Prostate gland (tissue), 2 donors: ENCODE measurements around the gene SH2D3C. TPM values are rescaled to one million over a fixed set of nuclear protein-coding genes. Genes with fewer than 3 reads are reported as not detected.
A peak's percentile ranks its signal among the peaks of the same experiment; 100 is the strongest.

Experiments
- DNase-seq: peaks from one replicate; pipeline ENCODE4 v3.0.0-alpha.2; 2019; ENCODE audit warnings: low spot score
- H3K27ac ChIP-seq, 2 donors: fragments of 200-600 bp; sonication (generic); 2 replicates each; pipeline ENCODE4 v1.5.1; 2017 to 2019
- H3K27me3 ChIP-seq: fragments of 200-600 bp; sonication (generic); replicated peaks from 2 replicates; pipeline ENCODE4 v1.5.1; 2019; ENCODE audit not compliant: insufficient read depth
- H3K36me3 ChIP-seq, 2 donors: fragments of 200-600 bp; sonication (generic); 1 replicate in 1 of 2; 2 replicates in 1 of 2; pipeline versions ENCODE4 v1.5.1 to v1.8.1; 2017 to 2019
- H3K4me1 ChIP-seq: fragments of 200-600 bp; sonication (generic); replicated peaks from 2 replicates; pipeline ENCODE4 v1.5.1; 2019
- H3K4me3 ChIP-seq, 2 donors: fragments of 200-600 bp; sonication (generic); 2 replicates each; pipeline ENCODE4 v1.5.1; 2017 to 2019
- H3K9me3 ChIP-seq: fragments of 200-600 bp; sonication (generic); 2 replicates; pipeline ENCODE4 v1.5.1; 2017
- POLR2A ChIP-seq: fragments of 450-650 bp; IDR thresholded peaks from one replicate; pipeline ENCODE4 v1.6.1; 2016; ENCODE audit warnings: antibody characterized with exemption, mild to moderate bottlenecking
- POLR2AphosphoS5 ChIP-seq: sonication (generic); formaldehyde crosslinking; IDR thresholded peaks from one replicate; pipeline ENCODE4 v1.6.1; 2017; ENCODE audit warnings: antibody characterized with exemption
- WGBS: methylation state at CpG from one replicate; pipeline ENCODE4 v1.1.5; 2018; 5-methylcytosine and 5-hydroxymethylcytosine counted together
- intact Hi-C: fragments of 100-400 bp; cut with DNase I; formaldehyde crosslinking; loops from one replicate; pipeline ENCODE4 v1.14.2; 2022
- total RNA-seq, 2 donors: library from RNA; depleted of rRNA; stranded (reverse); fragments of >200 nt; gene quantifications; one replicate each; pipeline ENCODE4 v1.1.0, GENCODE V29; 2016
- TF ChIP-seq, protein P1 (sequence below), 4 experiments: fragments of 200-600 bp in 2 of 4; fragments of 450-650 bp in 2 of 4; sonication (generic) in 2 of 4; IDR thresholded peaks; 1 replicate in 3 of 4; 2 replicates in 1 of 4; pipeline ENCODE4 v1.5.1; 2016 to 2019; ENCODE audit warnings: antibody characterized with exemption in 4 of 4, mild to moderate bottlenecking in 2 of 4, moderate library complexity in 2 of 4

Gene SH2D3C
- total RNA-seq, 2 donors from 2014 or later, result 5.5 to 11.4 TPM

DNA sequence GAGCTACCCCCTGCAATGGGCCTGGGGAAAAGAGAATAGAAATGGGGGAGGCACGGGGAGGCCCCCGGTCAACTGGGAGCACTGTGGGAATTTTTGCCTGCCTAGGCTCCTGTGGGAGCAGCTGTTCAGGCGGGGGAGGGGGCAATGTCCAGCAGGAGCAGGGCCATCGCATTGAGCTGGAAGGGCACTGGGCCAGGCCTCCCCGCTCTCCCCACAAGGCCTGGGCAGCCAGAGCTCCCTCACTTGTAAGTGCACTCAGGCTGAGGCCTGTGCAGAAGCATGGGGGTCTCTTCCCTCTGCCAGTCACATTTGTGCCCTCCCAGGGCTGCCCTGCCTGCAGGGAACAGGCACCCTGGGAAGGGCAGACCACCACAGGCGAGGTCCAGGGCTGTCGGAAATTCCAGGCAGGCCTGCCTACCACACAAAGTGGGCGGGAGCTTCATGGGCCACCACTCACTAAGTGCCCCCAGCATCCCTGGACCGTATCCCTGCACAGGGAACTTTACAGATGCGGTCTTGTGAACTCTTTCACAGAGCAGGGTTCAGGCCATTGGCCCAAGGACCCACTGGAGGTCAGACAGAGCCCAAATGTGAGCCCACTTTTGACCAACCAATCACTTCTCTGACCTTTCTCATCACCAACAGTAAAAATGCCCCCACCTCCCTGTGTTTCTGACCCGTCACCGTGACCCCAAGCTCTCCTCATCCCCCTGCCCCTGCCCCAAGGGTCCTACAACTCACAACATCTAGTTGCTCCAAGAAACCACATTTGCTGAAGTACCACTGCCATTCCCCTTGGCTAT is 72.7 kb downstream of the SH2D3C start:
- DNase-seq, result no peak
- Histone ChIP-seq H3K27ac (no peak overlapping the region), H3K4me1 (no peaks in the 10 kb centered on the region), H3K36me3 (no peaks in the 10 kb centered on the region), H3K4me3 (no peak overlapping the region), H3K27me3 (no peaks in the 10 kb centered on the region), H3K9me3 (no peaks in the 10 kb centered on the region)
- intact Hi-C loops, result no loop called here
- TF ChIP-seq POLR2AphosphoS5, result no peak
- TF ChIP-seq, protein P1, sequence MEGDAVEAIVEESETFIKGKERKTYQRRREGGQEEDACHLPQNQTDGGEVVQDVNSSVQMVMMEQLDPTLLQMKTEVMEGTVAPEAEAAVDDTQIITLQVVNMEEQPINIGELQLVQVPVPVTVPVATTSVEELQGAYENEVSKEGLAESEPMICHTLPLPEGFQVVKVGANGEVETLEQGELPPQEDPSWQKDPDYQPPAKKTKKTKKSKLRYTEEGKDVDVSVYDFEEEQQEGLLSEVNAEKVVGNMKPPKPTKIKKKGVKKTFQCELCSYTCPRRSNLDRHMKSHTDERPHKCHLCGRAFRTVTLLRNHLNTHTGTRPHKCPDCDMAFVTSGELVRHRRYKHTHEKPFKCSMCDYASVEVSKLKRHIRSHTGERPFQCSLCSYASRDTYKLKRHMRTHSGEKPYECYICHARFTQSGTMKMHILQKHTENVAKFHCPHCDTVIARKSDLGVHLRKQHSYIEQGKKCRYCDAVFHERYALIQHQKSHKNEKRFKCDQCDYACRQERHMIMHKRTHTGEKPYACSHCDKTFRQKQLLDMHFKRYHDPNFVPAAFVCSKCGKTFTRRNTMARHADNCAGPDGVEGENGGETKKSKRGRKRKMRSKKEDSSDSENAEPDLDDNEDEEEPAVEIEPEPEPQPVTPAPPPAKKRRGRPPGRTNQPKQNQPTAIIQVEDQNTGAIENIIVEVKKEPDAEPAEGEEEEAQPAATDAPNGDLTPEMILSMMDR (IDR thresholded peaks at IDR 0.05), result no peak
- no peak for TF ChIP-seq POLR2A
- WGBS, result 87% methylated on average over 12 of the region's 12 CpGs

DNA sequence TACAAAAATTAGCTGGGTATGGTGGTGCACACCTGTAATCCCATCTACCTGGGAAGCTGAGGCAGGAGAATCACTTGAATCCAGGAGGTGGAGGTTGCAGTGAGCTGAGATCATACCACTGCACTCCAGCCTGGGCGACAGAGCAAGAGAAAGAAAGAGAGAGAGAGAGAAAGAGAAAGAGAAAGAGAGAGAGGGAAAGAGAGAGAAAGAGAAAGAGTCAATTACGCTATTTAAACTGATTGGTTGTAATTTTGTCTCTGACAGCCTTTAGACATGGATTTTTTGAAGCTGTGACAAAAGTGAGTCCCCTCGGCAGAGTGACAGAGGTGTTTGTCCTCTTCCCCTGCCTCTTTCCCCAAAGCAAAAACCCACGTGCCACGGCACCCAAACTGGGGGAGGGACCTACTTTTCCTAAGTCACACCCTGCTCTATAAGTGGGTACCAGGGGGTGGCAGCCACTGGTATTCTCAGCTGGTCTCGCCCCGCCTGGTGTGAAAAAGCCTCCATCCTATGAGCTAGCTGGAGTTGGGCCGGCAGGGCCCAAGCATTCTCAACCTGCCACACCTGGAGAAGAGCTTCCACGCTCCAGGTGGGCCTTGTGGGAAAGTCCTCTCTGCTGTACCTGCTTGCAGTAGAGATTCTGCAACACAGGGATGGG is 75.0 kb downstream of the SH2D3C start:
- no peaks in the 10 kb centered on the region for H3K27me3 ChIP-seq
- H3K27ac ChIP-seq, result no peak overlapping the region
- no peak overlapping the region for H3K4me3 ChIP-seq
- intact Hi-C loops, result no loop called here
- no peaks in the 10 kb centered on the region for H3K36me3 ChIP-seq
- H3K4me1 ChIP-seq, result no peaks in the 10 kb centered on the region
- TF ChIP-seq, protein P1 (IDR thresholded peaks at IDR 0.05), result no peak
- no peak for TF ChIP-seq POLR2A
- no peak for TF ChIP-seq POLR2AphosphoS5
- WGBS, result 79% methylated on average over 9 of the region's 9 CpGs
- DNase-seq, result no peak
- H3K9me3 ChIP-seq, result no peaks in the 10 kb centered on the region

DNA sequence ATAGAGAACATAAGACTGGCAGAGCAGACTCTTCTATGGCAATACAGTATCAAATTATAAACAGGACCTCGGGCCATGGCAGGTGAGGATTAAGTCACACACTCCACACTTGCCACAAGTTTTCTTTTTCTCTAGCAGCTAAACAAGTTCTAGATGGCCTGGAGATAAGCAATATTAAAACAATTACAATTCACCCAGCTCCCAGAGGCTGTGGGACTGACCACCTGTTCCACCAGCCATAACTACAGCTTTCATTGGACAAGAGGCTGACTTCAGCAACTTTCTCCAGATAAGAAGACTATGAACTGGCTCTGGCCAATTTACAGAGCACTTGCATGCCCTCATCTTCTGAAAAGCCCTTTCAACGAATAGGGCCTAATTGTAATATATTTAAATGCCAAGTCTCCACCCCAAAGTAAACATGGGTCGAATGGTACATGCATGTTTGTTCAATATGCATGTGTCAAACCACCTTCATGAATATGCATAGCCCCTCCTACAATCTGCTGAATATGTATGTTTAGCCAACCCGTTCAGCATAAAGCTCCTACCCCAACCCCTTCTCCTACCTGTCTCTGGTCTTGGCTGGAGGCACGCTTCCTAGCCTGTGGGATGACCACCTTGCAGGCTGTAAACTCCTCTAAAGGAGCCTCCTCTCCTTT is 77.7 kb downstream of the SH2D3C start:
- 59% methylated on average over 5 of the region's 5 CpGs for WGBS
- DNase-seq, result no peak
- intact Hi-C loops, result no loop called here

DNA sequence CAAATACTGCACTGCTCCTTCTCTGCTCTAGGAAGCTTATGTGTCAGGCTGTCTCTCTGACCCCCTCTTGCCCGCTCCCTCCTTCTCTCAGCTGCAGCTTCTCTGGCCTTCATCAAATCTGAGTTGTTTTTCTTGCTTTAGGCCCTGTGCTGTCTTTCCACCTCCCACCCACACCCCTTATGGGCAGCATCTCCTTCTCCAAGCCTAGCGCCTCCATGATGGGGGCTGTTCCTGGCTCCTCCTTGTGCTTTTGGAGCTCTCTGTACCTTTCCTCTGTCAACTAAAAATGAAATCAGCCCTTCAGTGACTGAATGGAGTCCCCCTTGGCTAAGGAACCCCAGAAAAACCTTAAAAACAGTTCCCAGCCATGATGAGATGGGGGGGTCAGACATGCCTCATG is 78.3 kb downstream of the SH2D3C start:
- peak overlapping the region; percentile 66 to 68 for H3K27ac ChIP-seq
- no peaks in the 10 kb centered on the region for H3K36me3 ChIP-seq
- H3K4me1 ChIP-seq, result no peaks in the 10 kb centered on the region
- H3K27me3 ChIP-seq, result no peaks in the 10 kb centered on the region
- WGBS, result 97% methylated on average over 2 of the region's 2 CpGs
- TF ChIP-seq POLR2AphosphoS5 (no peak), POLR2A (no peak)
- TF ChIP-seq, protein P1 (IDR thresholded peaks at IDR 0.05), result no peak
- no peak overlapping the region for H3K4me3 ChIP-seq
- H3K9me3 ChIP-seq, result no peaks in the 10 kb centered on the region
- intact Hi-C loops, result no loop called here
- no peak for DNase-seq

More for the DNA sequence above, 77.7 kb downstream of the SH2D3C start:
- Histone ChIP-seq H3K4me1 (no peaks in the 10 kb centered on the region), H3K9me3 (no peaks in the 10 kb centered on the region), H3K27me3 (no peaks in the 10 kb centered on the region), H3K4me3 (no peak overlapping the region), H3K27ac (no peak overlapping the region), H3K36me3 (no peaks in the 10 kb centered on the region)
- TF ChIP-seq POLR2AphosphoS5, result no peak
- no peak for TF ChIP-seq POLR2A
- TF ChIP-seq, protein P1 (IDR thresholded peaks at IDR 0.05), result no peak
